Measurements from ENCODE around the gene TARS1.

Gene TARS1

GRCh38 chr5:33417632-33418031 is 23.1 kb upstream of the TARS1 start:
- Histone ChIP-seq H3K36me3 (no peaks in the 10 kb centered on the region), H3K4me3 (ENCODE audit: low read depth in 1 of 2, low read length in 1 of 2) (no peak overlapping the region), H3K9me3 (no peaks in the 10 kb centered on the region), H3K27me3 (no peaks in the 10 kb centered on the region), H3K27ac (no peak overlapping the region), H3K4me1 (ENCODE audit: control insufficient read depth in 1 of 2, insufficient read depth in 1 of 2, low read depth in 1 of 2, low read length in 1 of 2) (no peaks in the 10 kb centered on the region)
- TF ChIP-seq CTCF (IDR thresholded peaks at IDR 0.05): no peak

GRCh38 chr5:33420946-33421345 is 19.8 kb upstream of the TARS1 start:
- Histone ChIP-seq H3K36me3 (no peaks in the 10 kb centered on the region), H3K4me3 (ENCODE audit: low read depth in 1 of 2, low read length in 1 of 2) (no peak overlapping the region), H3K27ac (no peak overlapping the region), H3K27me3 (no peaks in the 10 kb centered on the region), H3K9me3 (no peaks in the 10 kb centered on the region), H3K4me1 (ENCODE audit: control insufficient read depth in 1 of 2, insufficient read depth in 1 of 2, low read depth in 1 of 2, low read length in 1 of 2) (no peaks in the 10 kb centered on the region)
- no peak for TF ChIP-seq CTCF (IDR thresholded peaks at IDR 0.05)

DNA sequence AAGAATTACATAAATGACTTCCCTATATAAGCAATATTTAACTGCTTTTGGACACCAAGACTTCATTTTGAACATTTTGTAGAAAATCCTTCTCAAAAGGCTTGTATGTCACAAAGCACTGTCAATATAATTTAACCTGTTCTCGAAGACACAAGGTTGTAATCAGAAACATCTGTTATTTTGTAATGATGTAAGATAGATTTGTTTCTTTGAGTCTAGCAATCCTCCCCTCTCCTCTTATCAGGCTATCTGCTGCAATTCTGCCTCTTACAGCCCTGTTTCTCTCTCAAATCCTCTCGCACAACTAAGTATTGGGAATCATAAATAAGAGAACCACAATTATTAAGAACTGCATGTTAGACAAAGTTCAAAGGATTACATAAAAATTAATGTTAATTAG is 18.6 kb upstream of the TARS1 start:
- Histone ChIP-seq H3K27ac (no peak overlapping the region), H3K4me3 (ENCODE audit: low read depth in 1 of 2, low read length in 1 of 2) (no peak overlapping the region)
- TF ChIP-seq CTCF (IDR thresholded peaks at IDR 0.05): no peak

DNA sequence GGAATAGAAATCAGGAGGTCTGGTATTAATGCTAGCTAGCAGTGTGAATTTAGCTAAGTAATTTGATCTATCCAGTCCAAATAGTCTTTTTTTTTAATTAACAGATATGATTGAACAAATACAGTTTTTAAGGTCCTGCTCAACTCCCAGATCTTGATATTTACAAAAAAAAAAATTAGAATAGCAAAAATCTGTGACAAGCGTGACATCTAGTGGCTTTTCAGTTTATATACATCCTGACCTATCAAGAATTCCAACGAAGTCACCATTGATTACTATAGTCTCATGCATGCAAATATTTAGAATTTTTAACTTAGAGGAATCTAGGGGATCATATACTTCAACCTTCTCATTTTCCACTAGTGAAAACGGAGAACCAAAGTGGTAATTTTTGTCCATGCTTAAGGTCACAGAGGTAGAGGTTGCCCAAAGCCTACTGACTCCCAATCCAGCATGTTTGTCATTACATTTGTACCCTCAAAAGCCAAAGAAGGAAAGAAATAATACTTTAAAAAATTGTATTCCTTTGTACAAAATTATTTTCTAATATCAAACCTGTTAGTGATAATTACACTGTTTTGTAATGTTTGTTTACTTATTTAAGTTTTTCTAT is 17.6 kb upstream of the TARS1 start:
- no peak overlapping the region for H3K4me3 ChIP-seq (ENCODE audit: low read depth in 1 of 2, low read length in 1 of 2)
- no peak overlapping the region for H3K27ac ChIP-seq
- no peak for TF ChIP-seq CTCF (IDR thresholded peaks at IDR 0.05)
- H3K36me3 ChIP-seq: no peaks in the 10 kb centered on the region
- no peaks in the 10 kb centered on the region for H3K27me3 ChIP-seq
- H3K4me1 ChIP-seq (ENCODE audit: control insufficient read depth in 1 of 2, insufficient read depth in 1 of 2, low read depth in 1 of 2, low read length in 1 of 2): no peaks in the 10 kb centered on the region
- H3K9me3 ChIP-seq: no peaks in the 10 kb centered on the region

More for the DNA sequence above, 18.6 kb upstream of the TARS1 start:
- Histone ChIP-seq H3K27me3 (no peaks in the 10 kb centered on the region), H3K9me3 (no peaks in the 10 kb centered on the region), H3K36me3 (no peaks in the 10 kb centered on the region), H3K4me1 (ENCODE audit: control insufficient read depth in 1 of 2, insufficient read depth in 1 of 2, low read depth in 1 of 2, low read length in 1 of 2) (no peaks in the 10 kb centered on the region)

DNA sequence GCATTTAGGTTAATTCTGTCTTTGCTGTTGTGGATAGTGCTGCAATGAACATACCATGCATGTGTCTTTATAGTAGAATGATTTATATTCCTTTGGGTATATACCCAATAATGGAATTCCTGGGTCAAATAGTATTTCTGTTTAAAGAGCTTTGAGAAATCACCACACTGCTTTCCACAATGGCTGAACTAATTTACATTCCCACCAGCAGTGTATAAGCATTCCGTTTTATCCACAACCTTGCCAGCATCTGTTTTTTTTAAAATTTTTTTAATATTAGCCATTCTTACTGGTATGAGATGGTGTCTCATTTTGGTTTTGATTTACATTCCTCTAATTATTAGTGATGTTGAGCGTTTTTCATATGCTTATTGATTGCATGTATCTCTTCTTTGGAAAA is 15.5 kb upstream of the TARS1 start:
- no peaks in the 10 kb centered on the region for H3K4me1 ChIP-seq (ENCODE audit: control insufficient read depth in 1 of 2, insufficient read depth in 1 of 2, low read depth in 1 of 2, low read length in 1 of 2)
- H3K4me3 ChIP-seq (ENCODE audit: low read depth in 1 of 2, low read length in 1 of 2): no peak overlapping the region
- H3K36me3 ChIP-seq: no peaks in the 10 kb centered on the region
- no peak overlapping the region for H3K27ac ChIP-seq
- H3K9me3 ChIP-seq: no peaks in the 10 kb centered on the region
- no peak for TF ChIP-seq CTCF (IDR thresholded peaks at IDR 0.05)
- no peaks in the 10 kb centered on the region for H3K27me3 ChIP-seq

DNA sequence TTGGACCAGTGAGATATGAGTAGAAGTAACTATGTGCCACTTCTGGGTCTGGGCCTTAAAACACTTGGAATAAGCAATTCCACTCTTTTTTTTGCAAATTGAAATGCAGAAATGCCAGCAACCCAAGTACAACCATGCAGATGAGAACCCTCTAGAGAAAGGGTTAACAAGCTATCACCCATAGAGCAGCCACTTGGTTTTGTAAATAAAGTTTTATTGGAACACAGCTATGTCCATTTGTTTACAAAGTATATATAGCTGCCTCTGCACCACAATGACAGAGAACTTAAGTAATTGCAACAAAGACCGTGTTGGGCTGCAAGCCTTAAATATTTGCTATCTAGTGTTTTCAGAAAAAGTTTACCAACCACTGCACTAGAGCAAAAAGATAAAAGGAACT is 9.8 kb upstream of the TARS1 start:
- no peaks in the 10 kb centered on the region for H3K36me3 ChIP-seq
- H3K4me3 ChIP-seq (ENCODE audit: low read depth in 1 of 2, low read length in 1 of 2): no peak overlapping the region
- no peaks in the 10 kb centered on the region for H3K27me3 ChIP-seq
- H3K4me1 ChIP-seq (ENCODE audit: control insufficient read depth in 1 of 2, insufficient read depth in 1 of 2, low read depth in 1 of 2, low read length in 1 of 2): no peaks in the 10 kb centered on the region
- no peaks in the 10 kb centered on the region for H3K9me3 ChIP-seq
- H3K27ac ChIP-seq: no peak overlapping the region
- TF ChIP-seq CTCF (IDR thresholded peaks at IDR 0.05): no peak

All from neutrophil (primary cell).